ENCODE measurements around the gene MICA.
A peak's percentile ranks its signal among the peaks of the same experiment; 100 is the strongest.

MICA gene

GRCh38 chr6:31403283-31404060 is at the start of gene MICA (continued):
- TF ChIP-seq KLF7 (tag by site-specific recombination; IDR thresholded peaks at IDR 0.05; ENCODE audit: borderline replicate concordance): no peak
- TF ChIP-seq ZNF621 (tag by site-specific recombination; IDR thresholded peaks at IDR 0.05): no peak
- TF ChIP-seq ZNF692 (tag by site-specific recombination; IDR thresholded peaks at IDR 0.05): peak; percentile 91

GRCh38 chr6:31354158-31354863 is 49.1 kb upstream of the MICA start:
- Histone ChIP-seq H3K36me3 (ENCODE audit: control insufficient read depth in 2 of 2, insufficient read depth in 1 of 2, low read length in 2 of 2) (peaks cover 0 to 22% of the 10 kb centered on the region in 2 experiments; a peak in 1 of 3 replicates), H3K9me3 (ENCODE audit: control insufficient read depth, insufficient read depth, low read depth, low read length) (no peaks in the 10 kb centered on the region), H3K4me3 (ENCODE audit: low read depth, low read length) (no peak overlapping the region), H3K4me1 (ENCODE audit: control insufficient read depth, insufficient read depth, low read length) (no peaks in the 10 kb centered on the region), H3K27ac (ENCODE audit: extremely low read depth, low read depth, low read length) (no peak overlapping the region)
- ChIA-PET CTCF (interaction anchor here (2.6 kb wide), 1 partner anchor 12 kb away, joined by 17 read pairs; no protein-coding TSS in a partner anchor), POLR2A (interaction anchor here (0.8 kb wide), 1 partner anchor 24 kb away, joined by 3 read pairs; no protein-coding TSS in a partner anchor)
- TF ChIP-seq KLF1 (tag by site-specific recombination; IDR thresholded peaks at IDR 0.05) (no peak), ZNF549 (tag by site-specific recombination; IDR thresholded peaks at IDR 0.05) (no peak), ZFP37 (tag by site-specific recombination; IDR thresholded peaks at IDR 0.05) (no peak), ZNF335 (tag by site-specific recombination; conservative IDR thresholded peaks at IDR 0.05) (no peak), ZNF366 (tag by site-specific recombination; conservative IDR thresholded peaks at IDR 0.05) (no peak), ZNF555 (tag by site-specific recombination; conservative IDR thresholded peaks at IDR 0.05) (no peak), ZBTB7A (tag by site-specific recombination; IDR thresholded peaks at IDR 0.05; ENCODE audit: low read depth) (no peak), ZNF76 (tag by site-specific recombination; IDR thresholded peaks at IDR 0.05; ENCODE audit: borderline replicate concordance, low read depth) (no peak), ZNF112 (tag by site-specific recombination; IDR thresholded peaks at IDR 0.05) (no peak), ZNF621 (tag by site-specific recombination; IDR thresholded peaks at IDR 0.05) (no peak), INSM2 (tag by site-specific recombination; IDR thresholded peaks at IDR 0.05) (no peak), GLIS1 (tag by site-specific recombination; IDR thresholded peaks at IDR 0.05) (no peak), ZNF623 (tag by site-specific recombination; IDR thresholded peaks at IDR 0.05) (no peak), ZNF138 (tag by site-specific recombination; IDR thresholded peaks at IDR 0.05; ENCODE audit: borderline replicate concordance) (no peak), ZNF132 (tag by site-specific recombination; IDR thresholded peaks at IDR 0.05; ENCODE audit: borderline replicate concordance) (no peak), ZNF157 (tag by site-specific recombination; IDR thresholded peaks at IDR 0.05) (no peak), TRIM28 (IDR thresholded peaks at IDR 0.05; ENCODE audit: borderline replicate concordance, low read length) (no peak), ZNF677 (tag by site-specific recombination; IDR thresholded peaks at IDR 0.05) (no peak), REPIN1 (tag by site-specific recombination; IDR thresholded peaks at IDR 0.05; ENCODE audit: low read depth) (no peak), MZF1 (tag by site-specific recombination; IDR thresholded peaks at IDR 0.05; ENCODE audit: borderline replicate concordance) (no peak)
